HepG2 (cell line): ENCODE data around the gene NCBP1. TPM values are rescaled to one million over a fixed set of nuclear protein-coding genes. Genes with fewer than 3 reads are reported as not detected.

Experiments used
- ATAC-seq: fragments of 200-7000 bp; cut with Tn5 transposase; 3 replicates; pipeline ENCODE4 v1.9.1; 2020; ENCODE audit warnings: mild to moderate bottlenecking, moderate library complexity
- BruUV-seq: library from RNA; stranded (reverse); fragments of 400-500 nt; replicated peaks from 2 replicates; lab custom pipeline; 2021; lab: Mats Ljungman, UMichigan
- CTCF ChIA-PET: fragments of 300-600 bp; formaldehyde crosslinking; extraction: SDS; loops from one replicate; lab custom pipeline; 2021; ENCODE audit warnings: low total read pairs, inconsistent platforms, low intra/inter-chr PET ratio; lab: Yijun Ruan, JAX
- POLR2A ChIA-PET: fragments of 350-600 bp; sonication (Branson Sonifier 250); formaldehyde crosslinking; loops from one replicate; lab custom pipeline; 2020; ENCODE audit warnings: antibody characterized with exemption, inconsistent platforms; lab: Yijun Ruan, JAX
- DNase-seq: peaks from one replicate; pipeline ENCODE4 v3.0.0-alpha.2; 2015; ENCODE audit warnings: low spot score
- FAIRE-seq: peaks from 3 replicates; lab custom pipeline; 2011; peaks lifted over from hg19 to GRCh38; lab: Jason Lieb, UNC
- H2AFZ ChIP-seq: one replicate; pipeline ENCODE4 v1.6.1; 2011; ENCODE audit warnings: low read length, inconsistent platforms
- H3K27ac ChIP-seq: fragments of 300-600 bp; 3 replicates; pipeline ENCODE4 v1.8.0; 2011; ENCODE audit warnings: mixed run types, mild to moderate bottlenecking, mixed read lengths, low read length, inconsistent platforms; ENCODE audit not compliant: insufficient read depth; ENCODE audit errors: extremely low read length
- H3K27me3 ChIP-seq, 2 experiments: fragments of 200-600 bp in 1 of 2; 2 replicates in 1 of 2; 3 replicates in 1 of 2; pipeline versions ENCODE4 v1.6.0 to v1.8.0; 2011; ENCODE audit warnings: low read length in 2 of 2, mild to moderate bottlenecking in 2 of 2, moderate library complexity in 2 of 2, inconsistent platforms in 1 of 2; ENCODE audit not compliant: insufficient read depth in 2 of 2, control insufficient read depth in 1 of 2
- H3K36me3 ChIP-seq, 2 experiments: fragments of 200-600 bp in 1 of 2; replicated peaks in 1 of 2; 2 replicates in 1 of 2; 3 replicates in 1 of 2; pipeline versions ENCODE4 v1.5.1 to v1.8.0; 2011; ENCODE audit warnings: low read length in 2 of 2, inconsistent platforms in 1 of 2; ENCODE audit not compliant: insufficient read depth in 2 of 2, control insufficient read depth in 1 of 2
- H3K4me1 ChIP-seq: 2 replicates; pipeline ENCODE4 v1.5.1; 2012; ENCODE audit warnings: low read length, inconsistent platforms; ENCODE audit not compliant: insufficient read depth
- H3K4me2 ChIP-seq: 2 replicates; pipeline ENCODE4 v1.6.0; 2011; ENCODE audit warnings: low read depth, low read length, inconsistent platforms
- H3K4me3 ChIP-seq, 3 experiments: fragments of 200-600 bp in 1 of 3; sonication (generic), shearing (Covaris generic) in 1 of 3; replicated peaks in 1 of 3; 2 replicates each; pipeline ENCODE4 v1.5.1; 2011 to 2016; ENCODE audit warnings: low read length in 3 of 3, inconsistent platforms in 2 of 3, low read depth in 2 of 3, mild to moderate bottlenecking in 2 of 3, control low read depth in 1 of 3, mixed read lengths in 1 of 3; ENCODE audit not compliant: insufficient read depth in 1 of 3
- H3K79me2 ChIP-seq: one replicate; pipeline ENCODE4 v1.6.1; 2011; ENCODE audit warnings: low read length, inconsistent platforms; ENCODE audit not compliant: insufficient read depth
- H3K9ac ChIP-seq: 2 replicates; pipeline ENCODE4 v1.6.0; 2011; ENCODE audit warnings: mild to moderate bottlenecking, low read depth, low read length, inconsistent platforms; ENCODE audit not compliant: insufficient read depth
- H3K9me3 ChIP-seq: 2 replicates; pipeline ENCODE4 v1.5.1; 2012; ENCODE audit warnings: mild to moderate bottlenecking, low read length
- H4K20me1 ChIP-seq: 2 replicates; pipeline ENCODE4 v1.6.0; 2011; ENCODE audit warnings: inconsistent platforms, mild to moderate bottlenecking, low read length, moderate library complexity; ENCODE audit not compliant: insufficient read depth
- RBFOX2 ChIP-seq: fragments of 200-400 bp; formaldehyde crosslinking; IDR thresholded peaks from 2 replicates; pipeline ENCODE4 v1.6.1; 2017; ENCODE audit warnings: low read depth, mild to moderate bottlenecking, low read length
- WGBS: methylation state at CpG from one replicate; pipeline ENCODE4 v1.1.6; 2017; ENCODE audit warnings: low lambda C conversion rate; 5-methylcytosine and 5-hydroxymethylcytosine counted together
- in situ Hi-C: cut with HindIII; loops from 2 replicates; pipeline ENCODE4 v1.10.0; 2017; ENCODE audit warnings: low pct_unique_long_range_greater_than_20kb; ENCODE audit not compliant: extremely low pct_ligation_motif_present
- intact Hi-C: fragments of 100-400 bp; cut with micrococcal nuclease; formaldehyde crosslinking; loops from one replicate; pipeline ENCODE4 v1.10.0; 2022; ENCODE audit not compliant: unreplicated experiment
- polyA plus RNA-seq, 8 experiments: library from polyadenylated mRNA; depleted of rRNA in 3 of 8; stranded (reverse) in 7 of 8; unstranded in 1 of 8; fragments of >200 nt; fragmentation: Illumina TruSeq in 4 of 8; extraction: Trizol in 4 of 8; gene quantifications; 2 replicates each; pipeline versions ENCODE4 v1.2.1 to v1.2.3, GENCODE V29; 2011 to 2016; ENCODE audit warnings: low read depth in 4 of 8, missing spikeins in 1 of 8, mixed read lengths in 1 of 8; ENCODE audit not compliant: insufficient read depth in 1 of 8
- total RNA-seq, 5 experiments: library from RNA; depleted of rRNA; stranded (reverse); fragments of >200 nt; fragmentation: Illumina TruSeq; extraction: Trizol; gene quantifications; 2 replicates each; pipeline ENCODE4 v1.2.3, GENCODE V29; 2016; ENCODE audit warnings: low read depth in 1 of 5
- TF ChIP-seq, protein P1 (sequence below): sonication (generic); formaldehyde crosslinking; IDR thresholded peaks from 2 replicates; pipeline ENCODE4 v1.4.0; 2020; ENCODE audit warnings: missing genetic modification reagents

The NCBP1 gene
- total and polyA plus RNA-seq, 2 of the 13 experiments (the other 11 are each of a cell fraction or from before 2014, with no cell fraction given): 13.3 to 40.2 TPM

DNA sequence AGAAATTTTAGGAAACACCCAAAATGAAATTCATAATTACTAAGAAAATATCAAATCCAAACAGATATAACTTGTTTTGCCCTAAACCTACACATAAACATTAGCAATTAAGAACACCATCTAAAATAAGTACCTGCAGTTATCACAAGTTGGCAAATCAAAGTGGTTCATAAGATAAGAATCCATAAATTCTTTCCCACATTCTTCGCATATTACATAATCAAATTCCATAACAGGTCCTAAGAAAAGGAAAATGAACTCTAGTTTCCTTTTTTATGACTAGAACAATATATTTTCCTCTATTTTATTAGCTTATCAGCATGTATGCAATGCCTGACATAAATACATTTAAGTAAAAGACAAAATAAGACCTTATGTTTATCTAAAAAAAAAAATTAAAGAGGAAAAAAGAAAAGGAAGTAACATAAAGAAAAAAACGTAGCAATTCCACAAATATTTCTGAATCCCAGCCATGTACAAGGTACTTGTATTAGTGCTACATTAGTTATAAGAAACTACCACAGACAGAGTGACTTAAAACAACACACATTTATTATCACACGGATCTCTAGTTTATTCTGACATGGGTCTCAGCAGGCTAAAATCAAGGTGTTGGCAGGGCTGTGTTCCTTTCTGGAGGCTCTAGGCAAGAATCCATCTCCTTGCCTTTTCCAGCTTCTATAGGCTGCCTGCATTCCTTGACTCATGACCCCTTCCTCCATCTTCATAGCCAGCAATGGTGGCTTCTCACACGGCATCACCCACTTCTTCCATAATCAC is 56.0 kb downstream of the NCBP1 start:
- TF ChIP-seq RBFOX2: 0 out of 2 replicates have a peak, but pooled peaks have one; percentile 23
- TF ChIP-seq, protein P1, sequence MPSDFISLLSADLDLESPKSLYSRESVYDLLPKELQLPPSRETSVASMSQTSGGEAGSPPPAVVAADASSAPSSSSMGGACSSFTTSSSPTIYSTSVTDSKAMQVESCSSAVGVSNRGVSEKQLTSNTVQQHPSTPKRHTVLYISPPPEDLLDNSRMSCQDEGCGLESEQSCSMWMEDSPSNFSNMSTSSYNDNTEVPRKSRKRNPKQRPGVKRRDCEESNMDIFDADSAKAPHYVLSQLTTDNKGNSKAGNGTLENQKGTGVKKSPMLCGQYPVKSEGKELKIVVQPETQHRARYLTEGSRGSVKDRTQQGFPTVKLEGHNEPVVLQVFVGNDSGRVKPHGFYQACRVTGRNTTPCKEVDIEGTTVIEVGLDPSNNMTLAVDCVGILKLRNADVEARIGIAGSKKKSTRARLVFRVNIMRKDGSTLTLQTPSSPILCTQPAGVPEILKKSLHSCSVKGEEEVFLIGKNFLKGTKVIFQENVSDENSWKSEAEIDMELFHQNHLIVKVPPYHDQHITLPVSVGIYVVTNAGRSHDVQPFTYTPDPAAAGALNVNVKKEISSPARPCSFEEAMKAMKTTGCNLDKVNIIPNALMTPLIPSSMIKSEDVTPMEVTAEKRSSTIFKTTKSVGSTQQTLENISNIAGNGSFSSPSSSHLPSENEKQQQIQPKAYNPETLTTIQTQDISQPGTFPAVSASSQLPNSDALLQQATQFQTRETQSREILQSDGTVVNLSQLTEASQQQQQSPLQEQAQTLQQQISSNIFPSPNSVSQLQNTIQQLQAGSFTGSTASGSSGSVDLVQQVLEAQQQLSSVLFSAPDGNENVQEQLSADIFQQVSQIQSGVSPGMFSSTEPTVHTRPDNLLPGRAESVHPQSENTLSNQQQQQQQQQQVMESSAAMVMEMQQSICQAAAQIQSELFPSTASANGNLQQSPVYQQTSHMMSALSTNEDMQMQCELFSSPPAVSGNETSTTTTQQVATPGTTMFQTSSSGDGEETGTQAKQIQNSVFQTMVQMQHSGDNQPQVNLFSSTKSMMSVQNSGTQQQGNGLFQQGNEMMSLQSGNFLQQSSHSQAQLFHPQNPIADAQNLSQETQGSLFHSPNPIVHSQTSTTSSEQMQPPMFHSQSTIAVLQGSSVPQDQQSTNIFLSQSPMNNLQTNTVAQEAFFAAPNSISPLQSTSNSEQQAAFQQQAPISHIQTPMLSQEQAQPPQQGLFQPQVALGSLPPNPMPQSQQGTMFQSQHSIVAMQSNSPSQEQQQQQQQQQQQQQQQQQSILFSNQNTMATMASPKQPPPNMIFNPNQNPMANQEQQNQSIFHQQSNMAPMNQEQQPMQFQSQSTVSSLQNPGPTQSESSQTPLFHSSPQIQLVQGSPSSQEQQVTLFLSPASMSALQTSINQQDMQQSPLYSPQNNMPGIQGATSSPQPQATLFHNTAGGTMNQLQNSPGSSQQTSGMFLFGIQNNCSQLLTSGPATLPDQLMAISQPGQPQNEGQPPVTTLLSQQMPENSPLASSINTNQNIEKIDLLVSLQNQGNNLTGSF: no peak
- ChIA-PET POLR2A (no interaction called here), CTCF (no interaction called here)
- no TSS peak for BruUV-seq
- H3K27ac ChIP-seq: no peak overlapping the region
- ATAC-seq (no peak), DNase-seq (no peak), FAIRE-seq (no peak)
- no peak overlapping the region for H3K4me3 ChIP-seq
- intact Hi-C loops: no loop called here
- in situ Hi-C loops: no loop called here
- no peaks in the 10 kb centered on the region for H4K20me1 ChIP-seq
- no peaks in the 10 kb centered on the region for H3K9me3 ChIP-seq
- no peak overlapping the region for H3K4me2 ChIP-seq
- peaks cover 15% of the 10 kb centered on the region for H3K4me1 ChIP-seq
- H3K79me2 ChIP-seq: peaks cover 13% of the 10 kb centered on the region
- H3K27me3 ChIP-seq: no peaks in the 10 kb centered on the region
- no peak overlapping the region for H2AFZ ChIP-seq
- WGBS: 83% methylated on average over 4 of the region's 4 CpGs
- peaks cover 17 to 42% of the 10 kb centered on the region in 2 experiments for H3K36me3 ChIP-seq
- H3K9ac ChIP-seq: no peak overlapping the region
